Right ventricle myocardium inferior (tissue), 1 donor: ENCODE data around the gene OR1B1. TPM values are rescaled to one million over a fixed set of nuclear protein-coding genes. Genes with fewer than 3 reads are reported as not detected.
"Not testable (repeated sequence)": the region's sequence is repeated elsewhere in the genome, so short reads cannot be mapped to it uniquely, and the experiment has no call there.

ENCODE experiments used
- ATAC-seq: fragments of 200-7000 bp; cut with Tn5 transposase; one replicate; pipeline ENCODE4 v1.9.1; 2020; ENCODE audit warnings: mild to moderate bottlenecking, moderate library complexity
- DNase-seq: peaks from one replicate; pipeline ENCODE4 v3.0.0; 2021; ENCODE audit errors: missing footprints
- intact Hi-C: fragments of 100-400 bp; cut with DNase I; formaldehyde crosslinking; loops from one replicate; pipeline ENCODE4 v1.11.0; 2022
- long read RNA-seq: library from polyadenylated mRNA; unstranded; transcript quantifications from one replicate; pipeline ENCODE4 v2.0.0, GENCODE V29; 2021
- total RNA-seq: library from RNA; stranded (reverse); fragmentation: NEBNext Ultra II Directional; extraction: Animal tissue kit (Norgen Biotek cat#: 25700); gene quantifications from one replicate; pipeline ENCODE4 v1.2.1, GENCODE V29; 2021
- donor health status: DM: no; HTN: yes; CAD: no; lungs with severe emphysema.

OR1B1 gene
- not detected for total RNA-seq
- long read RNA-seq = 0 reads

DNA sequence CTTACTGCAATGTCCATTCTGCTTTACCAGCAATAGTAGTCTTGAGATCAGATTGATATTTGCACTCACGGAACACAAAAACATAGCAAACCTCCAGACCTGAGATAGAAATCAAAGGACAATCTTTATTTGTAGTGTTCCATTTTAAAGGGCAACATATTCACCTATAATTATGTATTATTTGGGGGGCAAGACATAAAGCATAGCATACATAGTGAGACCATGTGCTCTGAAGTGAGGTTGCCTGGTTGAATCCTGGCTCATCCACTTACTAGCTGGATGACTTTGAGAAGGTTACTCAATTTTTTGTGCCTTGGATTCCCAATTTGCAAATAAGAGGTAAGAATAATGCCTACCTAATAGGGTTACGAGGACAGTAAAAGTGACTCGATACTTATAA, at the start of gene OR1B1:
TSS of gene OR1B1 (minus strand) at position 101 of the 400 bp plus-strand sequence.
- intact Hi-C loops = no loop called here
- DNase-seq = no peak

DNA sequence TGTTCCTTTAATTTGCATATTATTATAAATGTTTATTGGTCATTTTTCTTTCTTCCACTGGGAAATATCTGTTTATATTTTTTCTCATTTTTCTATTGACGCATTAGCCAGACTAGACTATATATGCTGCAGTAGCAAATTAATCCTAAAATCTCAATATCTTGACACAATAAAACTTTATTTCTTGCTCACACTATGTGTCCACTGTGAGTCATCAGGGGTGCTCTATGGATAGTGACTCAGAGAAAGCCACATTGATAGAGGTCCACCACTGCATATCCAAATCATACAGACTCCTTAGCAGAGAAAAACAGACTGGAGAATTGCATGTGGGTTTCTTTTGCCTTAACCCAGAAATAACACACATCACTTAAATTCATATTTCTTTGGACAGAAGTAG, 38.3 kb upstream of the OR1B1 start:
- DNase-seq = no peak
- intact Hi-C loops = no loop called here
- no peak for ATAC-seq

More for the DNA sequence above, at the start of gene OR1B1:
- no peak for ATAC-seq

DNA sequence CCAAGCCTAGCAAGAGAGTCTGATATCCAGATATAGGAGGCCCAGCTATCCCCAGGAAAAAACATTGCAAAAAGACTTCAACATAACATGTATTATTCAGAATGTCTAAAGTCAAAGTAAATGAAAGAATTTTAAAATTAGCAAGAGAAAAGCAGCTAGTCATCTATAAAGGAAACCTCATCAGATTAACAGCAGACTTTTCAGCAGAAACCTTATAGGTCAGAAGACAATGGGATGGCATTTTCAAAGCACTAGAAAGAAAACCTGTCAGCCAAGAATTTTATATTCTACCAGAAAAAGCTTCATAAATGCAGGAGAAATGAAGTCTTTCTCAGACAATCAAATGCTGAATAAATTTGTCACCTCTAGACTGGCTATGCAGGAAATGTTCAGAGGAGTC, 27.4 kb upstream of the OR1B1 start:
- intact Hi-C loops = no loop called here
- ATAC-seq (no peak), DNase-seq (no peak)

GRCh38 chr9:122672481-122672880, 15.1 kb upstream of the OR1B1 start:
- intact Hi-C loops = no loop called here
- no peak for DNase-seq
- ATAC-seq = no peak

GRCh38 chr9:122661416-122661815, 4.0 kb upstream of the OR1B1 start, which contains the start of gene OR1L1:
OR1L1 (plus strand) TSS chr9:122661716; CDS start chr9:122661716, 0 bp downstream.
- no peak for DNase-seq
- ATAC-seq = no peak
- intact Hi-C loops = no loop called here

- intact Hi-C loops = no loop called here
- no peak for ATAC-seq
- DNase-seq = no peak
Measured at GRCh38 chr9:122656378-122656777, 1.0 kb downstream of the OR1B1 start.

DNA sequence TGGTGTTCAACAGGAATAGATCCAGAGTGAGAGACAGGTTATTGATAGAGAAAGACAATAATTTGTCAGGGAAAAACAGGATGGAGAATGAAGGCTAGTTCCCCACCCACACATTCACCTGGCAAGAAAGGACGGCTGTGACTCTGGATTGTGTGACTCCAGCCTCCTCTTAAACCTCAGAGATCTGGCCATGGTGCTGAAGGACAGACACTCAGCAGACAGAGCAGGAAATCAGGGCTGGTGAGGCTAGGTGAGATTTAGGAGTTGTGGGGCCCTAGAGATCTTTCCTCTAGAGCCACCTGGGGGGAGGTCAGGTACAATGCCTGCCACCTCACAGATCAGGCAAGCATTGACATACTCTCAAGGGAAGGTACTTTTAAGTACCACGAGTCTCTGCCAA, 15.2 kb downstream of the OR1B1 start:
- ATAC-seq = no peak
- DNase-seq = no peak
- intact Hi-C loops = no loop called here

- intact Hi-C loops = no loop called here
Measured at GRCh38 chr9:122619996-122620395, 37.4 kb downstream of the OR1B1 start.

DNA sequence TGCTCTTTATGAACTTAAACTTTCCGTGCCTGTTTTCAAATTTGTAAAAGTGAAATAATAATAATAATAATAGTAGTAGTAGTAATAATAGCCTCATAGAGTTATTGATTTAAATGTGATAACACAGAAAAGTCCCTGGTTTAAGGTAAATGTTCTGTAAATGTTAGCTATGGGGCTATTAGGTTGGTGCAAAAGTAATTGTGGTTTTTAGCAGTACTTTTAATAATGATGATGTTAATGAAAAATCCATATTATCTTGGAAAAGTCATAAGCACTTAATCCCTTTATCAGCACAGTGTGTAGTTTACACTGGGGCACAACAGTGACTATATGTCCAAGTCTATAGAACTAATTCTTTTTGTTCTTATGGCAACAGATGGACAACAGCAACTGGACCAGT, 43.1 kb downstream of the OR1B1 start, which contains the start of gene OR1Q1:
TSS of gene OR1Q1 (plus strand) at position 377 of the 400 bp plus-strand sequence. CDS start at position 377, 0 bp downstream.
- ATAC-seq (no peak), DNase-seq (no peak)
- intact Hi-C loops = no loop called here

More at GRCh38 chr9:122619996-122620395, 37.4 kb downstream of the OR1B1 start:
- DNase-seq (no peak), ATAC-seq (no peak)

DNA sequence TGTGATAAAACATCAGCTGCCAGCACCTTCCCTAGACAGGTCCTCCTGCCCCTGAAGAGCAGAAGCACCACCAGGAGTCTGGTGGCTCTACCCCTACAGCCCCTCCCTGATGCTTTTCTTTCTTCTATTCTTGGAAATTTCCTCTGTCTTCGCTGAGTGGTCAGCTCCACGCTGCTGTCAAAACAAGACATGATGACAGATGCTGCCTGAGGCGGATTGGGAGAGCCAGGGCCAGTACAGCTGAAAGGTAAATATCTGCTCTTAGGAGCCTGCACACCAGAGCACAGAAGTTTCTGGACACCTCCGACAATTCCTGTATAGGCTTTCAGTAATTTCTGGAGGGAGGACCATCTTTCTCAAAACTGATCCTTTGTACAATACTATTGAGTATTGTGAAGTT, 47.6 kb downstream of the OR1B1 start:
- DNase-seq = no peak
- intact Hi-C loops = no loop called here
- no peak for ATAC-seq

GRCh38 chr9:122606587-122606986, 50.8 kb downstream of the OR1B1 start:
- intact Hi-C loops = no loop called here
- DNase-seq (no peak), ATAC-seq (no peak)

DNA sequence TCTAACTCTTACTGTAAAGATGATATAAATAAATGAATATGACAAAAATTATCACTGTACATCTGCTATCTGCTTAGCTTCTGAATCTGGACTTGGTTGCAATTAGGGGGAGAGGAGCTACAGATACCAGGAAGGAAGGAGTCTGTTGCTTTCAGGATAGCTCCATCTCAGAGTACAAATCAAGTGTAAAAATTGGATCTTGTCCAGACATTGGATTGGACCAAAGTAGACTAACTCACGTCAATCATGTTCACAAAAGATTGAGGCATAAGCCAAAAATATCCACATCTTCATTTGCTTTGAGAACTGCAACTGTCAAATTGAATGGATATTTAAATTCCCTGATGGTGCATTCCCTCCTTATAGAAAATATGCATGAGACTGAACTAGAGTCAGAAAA, 51.7 kb downstream of the OR1B1 start:
- intact Hi-C loops = no loop called here
- no peak for ATAC-seq
- no peak for DNase-seq

- intact Hi-C loops, ATAC-seq, DNase-seq: not testable (repeated sequence)
Measured at GRCh38 chr9:122583284-122583683, 74.1 kb downstream of the OR1B1 start, which contains the start of gene OR1L8. OR1L8 (minus strand) TSS chr9:122583384; CDS start chr9:122568477, 14,907 bp downstream.

DNA sequence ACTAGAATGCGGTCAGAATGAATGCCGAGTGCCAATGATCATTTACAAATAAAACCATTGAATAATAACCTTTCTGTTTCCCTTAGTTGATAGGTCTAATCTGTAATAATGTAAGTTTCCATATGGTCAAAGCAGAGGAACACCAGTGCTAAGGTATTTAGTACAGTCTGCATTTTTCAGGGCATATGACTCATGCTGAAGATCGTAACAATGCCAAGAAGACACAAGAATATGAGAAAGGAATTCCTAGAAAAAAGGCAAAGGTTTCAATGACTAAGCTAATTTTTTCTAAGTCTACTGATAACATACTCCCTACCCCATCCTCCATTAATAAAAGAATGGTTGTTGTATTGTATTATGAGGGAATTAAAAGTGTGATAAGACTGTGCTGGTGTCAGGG, 77.1 kb downstream of the OR1B1 start:
- DNase-seq = no peak
- intact Hi-C loops = no loop called here
- ATAC-seq = no peak

DNA sequence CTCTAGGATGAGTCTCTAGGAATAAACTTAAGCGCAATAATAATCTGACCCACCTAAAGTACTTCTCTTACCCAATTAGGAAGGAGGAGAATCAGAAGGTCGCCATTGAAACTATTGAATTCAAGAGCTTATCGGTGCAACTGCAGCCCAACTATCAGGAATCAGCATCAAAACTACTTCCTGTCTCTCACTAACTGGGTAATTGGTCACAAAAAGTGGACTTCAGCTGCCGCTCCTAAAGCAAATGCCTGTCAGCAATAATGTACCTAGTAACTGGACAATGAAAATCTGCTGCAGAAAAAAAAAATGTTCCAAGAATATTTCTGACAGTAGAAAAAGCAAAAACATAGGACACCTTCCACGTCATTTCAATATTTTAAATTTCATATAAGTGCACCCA, 77.6 kb downstream of the OR1B1 start:
- ATAC-seq = no peak
- intact Hi-C loops = no loop called here
- DNase-seq = no peak

Other genes starting within 250 kb of the OR1B1 start
- not detected for gene OR1J1, start 179.7 kb downstream of the OR1B1 start, total RNA-seq
- gene OR1J2, start 146.8 kb downstream of the OR1B1 start, total RNA-seq = not detected
- not detected for gene OR1J4, start 138.5 kb downstream of the OR1B1 start, total RNA-seq
- not detected for gene OR1N1, start 130.3 kb downstream of the OR1B1 start, total RNA-seq
- gene OR1N2, start 104.5 kb downstream of the OR1B1 start, total RNA-seq = not detected
- not detected for gene OR1L8, start 74.2 kb downstream of the OR1B1 start, total RNA-seq
- not detected for gene OR1Q1, start 42.9 kb downstream of the OR1B1 start, total RNA-seq
- not detected for gene OR1L1, start 4.1 kb upstream of the OR1B1 start, total RNA-seq
- not detected for gene OR1L3, start 17.5 kb upstream of the OR1B1 start, total RNA-seq
- not detected for gene OR1L4, start 66.4 kb upstream of the OR1B1 start, total RNA-seq
- not detected for gene OR1L6, start 84.7 kb upstream of the OR1B1 start, total RNA-seq
- not detected for gene OR5C1, start 131.3 kb upstream of the OR1B1 start, total RNA-seq
- not detected for gene OR1K1, start 142.5 kb upstream of the OR1B1 start, total RNA-seq
- gene PDCL, start 171.0 kb upstream of the OR1B1 start, total RNA-seq = 8.7 TPM
- gene RC3H2, start 247.7 kb upstream of the OR1B1 start, total RNA-seq = 35.1 TPM